Type B pancreatic cell (in vitro differentiated cells): Measurements from ENCODE around the gene KRTAP4-3. TPM values are rescaled to one million over a fixed set of nuclear protein-coding genes. Genes with fewer than 3 reads are reported as not detected.
"Not testable (repeated sequence)": the region's sequence is repeated elsewhere in the genome, so short reads cannot be mapped to it uniquely, and the experiment has no call there.

Source experiments
- DNase-seq: peaks from one replicate; pipeline ENCODE4 v3.0.0; 2021; ENCODE audit warnings: mixed read lengths; ENCODE audit not compliant: unreplicated experiment; ENCODE audit errors: extremely low spot score
- H3K27ac Mint-ChIP-seq: 2 replicates; pipeline ENCODE4 v1.8.0; 2021; ENCODE audit warnings: mild to moderate bottlenecking, mixed read lengths
- H3K27me3 Mint-ChIP-seq: 2 replicates; pipeline ENCODE4 v1.8.0; 2021; ENCODE audit warnings: mixed read lengths
- H3K36me3 Mint-ChIP-seq: 2 replicates; pipeline ENCODE4 v1.8.0; 2021; ENCODE audit warnings: mixed read lengths
- H3K4me1 Mint-ChIP-seq: one replicate; pipeline ENCODE4 v1.8.0; 2021; ENCODE audit warnings: mixed read lengths; ENCODE audit not compliant: unreplicated experiment
- H3K4me3 Mint-ChIP-seq: 2 replicates; pipeline ENCODE4 v1.8.0; 2021; ENCODE audit warnings: mild to moderate bottlenecking, mixed read lengths
- H3K9me3 Mint-ChIP-seq: 2 replicates; pipeline ENCODE4 v1.8.0; 2021; ENCODE audit warnings: mixed read lengths
- total RNA-seq: library from RNA; stranded (reverse); gene quantifications from 2 replicates; pipeline ENCODE4 v1.2.1, GENCODE V29; 2021; ENCODE audit warnings: low replicate concordance
- TF ChIP-seq, protein P1 (sequence below): fragments of 200-600 bp; sonication (generic); conservative IDR thresholded peaks from 2 replicates; pipeline ENCODE4 v1.5.0; 2021; ENCODE audit warnings: antibody characterized with exemption, mild to moderate bottlenecking

The KRTAP4-3 gene
- total RNA-seq, 1 donor from 2014 or later = not detected

DNA sequence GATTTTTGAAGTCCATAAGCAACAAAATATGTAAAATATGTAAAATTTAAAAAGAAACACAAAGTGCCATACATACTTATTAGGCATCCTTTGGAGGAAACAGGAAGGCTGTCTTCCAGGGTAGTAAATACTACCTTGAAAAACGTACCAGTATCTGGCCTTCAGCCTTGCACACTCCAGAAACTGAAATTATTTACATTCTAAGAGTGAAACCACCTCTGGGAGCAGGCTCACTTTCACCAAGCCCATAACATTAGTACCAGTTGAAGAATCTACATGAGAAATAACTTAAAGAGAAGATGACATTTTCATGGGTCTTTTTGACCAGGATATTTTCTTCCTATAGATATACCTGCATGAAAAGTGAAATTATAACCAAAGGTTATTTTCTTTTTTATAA, 28.0 kb upstream of the KRTAP4-3 start:
- no peaks in the 10 kb centered on the region for H3K9me3 Mint-ChIP-seq
- H3K27me3 Mint-ChIP-seq = no peaks in the 10 kb centered on the region
- no peaks in the 10 kb centered on the region for H3K36me3 Mint-ChIP-seq
- no peak overlapping the region for H3K27ac Mint-ChIP-seq
- no peak for DNase-seq
- H3K4me1 Mint-ChIP-seq = no peaks in the 10 kb centered on the region
- TF ChIP-seq, protein P1, sequence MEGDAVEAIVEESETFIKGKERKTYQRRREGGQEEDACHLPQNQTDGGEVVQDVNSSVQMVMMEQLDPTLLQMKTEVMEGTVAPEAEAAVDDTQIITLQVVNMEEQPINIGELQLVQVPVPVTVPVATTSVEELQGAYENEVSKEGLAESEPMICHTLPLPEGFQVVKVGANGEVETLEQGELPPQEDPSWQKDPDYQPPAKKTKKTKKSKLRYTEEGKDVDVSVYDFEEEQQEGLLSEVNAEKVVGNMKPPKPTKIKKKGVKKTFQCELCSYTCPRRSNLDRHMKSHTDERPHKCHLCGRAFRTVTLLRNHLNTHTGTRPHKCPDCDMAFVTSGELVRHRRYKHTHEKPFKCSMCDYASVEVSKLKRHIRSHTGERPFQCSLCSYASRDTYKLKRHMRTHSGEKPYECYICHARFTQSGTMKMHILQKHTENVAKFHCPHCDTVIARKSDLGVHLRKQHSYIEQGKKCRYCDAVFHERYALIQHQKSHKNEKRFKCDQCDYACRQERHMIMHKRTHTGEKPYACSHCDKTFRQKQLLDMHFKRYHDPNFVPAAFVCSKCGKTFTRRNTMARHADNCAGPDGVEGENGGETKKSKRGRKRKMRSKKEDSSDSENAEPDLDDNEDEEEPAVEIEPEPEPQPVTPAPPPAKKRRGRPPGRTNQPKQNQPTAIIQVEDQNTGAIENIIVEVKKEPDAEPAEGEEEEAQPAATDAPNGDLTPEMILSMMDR = no peak
- no peak overlapping the region for H3K4me3 Mint-ChIP-seq

GRCh38 chr17:41190328-41190727, 22.3 kb upstream of the KRTAP4-3 start:
- DNase-seq = no peak
- no peak overlapping the region for H3K27ac Mint-ChIP-seq
- no peaks in the 10 kb centered on the region for H3K4me1 Mint-ChIP-seq
- TF ChIP-seq, protein P1 = no peak
- H3K9me3 Mint-ChIP-seq = no peaks in the 10 kb centered on the region
- H3K4me3 Mint-ChIP-seq = no peak overlapping the region
- H3K36me3 Mint-ChIP-seq = no peaks in the 10 kb centered on the region
- peaks cover 6% of the 10 kb centered on the region for H3K27me3 Mint-ChIP-seq

DNA sequence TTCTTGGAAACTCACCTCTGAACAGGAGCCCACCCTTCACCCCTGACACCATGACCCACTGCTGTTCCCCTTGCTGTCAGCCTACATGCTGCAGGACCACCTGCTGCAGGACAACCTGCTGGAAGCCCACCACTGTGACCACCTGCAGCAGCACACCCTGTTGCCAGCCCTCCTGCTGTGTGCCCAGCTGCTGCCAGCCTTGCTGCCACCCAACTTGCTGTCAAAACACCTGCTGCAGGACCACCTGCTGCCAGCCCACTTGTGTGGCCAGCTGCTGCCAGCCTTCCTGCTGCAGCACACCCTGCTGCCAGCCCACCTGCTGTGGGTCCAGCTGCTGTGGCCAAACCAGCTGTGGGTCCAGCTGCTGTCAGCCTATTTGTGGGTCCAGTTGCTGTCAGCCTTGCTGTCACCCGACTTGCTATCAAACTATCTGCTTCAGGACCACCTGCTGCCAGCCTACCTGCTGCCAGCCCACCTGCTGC, 21.9 kb upstream of the KRTAP4-3 start, which contains the start of gene KRTAP9-1:
TSS of gene KRTAP9-1 (plus strand) at position 51 of the 482 bp plus-strand sequence. CDS start at position 51, 0 bp downstream.
- not testable (repeated sequence) for H3K9me3 Mint-ChIP-seq, H3K4me3 Mint-ChIP-seq, H3K27ac Mint-ChIP-seq, H3K4me1 Mint-ChIP-seq, H3K36me3 Mint-ChIP-seq, DNase-seq, H3K27me3 Mint-ChIP-seq

DNA sequence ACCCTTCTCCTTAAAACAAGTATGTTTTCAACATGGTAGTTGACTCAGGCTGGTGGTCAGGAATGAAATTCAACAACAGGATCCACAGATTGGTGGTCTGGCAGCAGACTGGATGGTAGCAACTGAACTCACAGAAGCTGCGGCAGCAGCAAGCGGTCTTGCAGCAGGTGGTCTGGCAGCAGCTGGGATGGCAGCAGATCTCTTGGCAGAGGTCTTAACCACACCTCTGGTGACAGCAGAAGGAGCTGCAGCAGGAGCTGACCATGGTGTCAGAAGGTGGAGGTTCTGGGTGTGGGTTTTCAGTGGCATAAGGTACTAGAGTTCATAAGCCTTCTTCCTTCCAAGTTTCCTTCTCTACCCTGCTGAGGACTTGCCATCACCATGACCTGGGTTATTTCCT, 18.9 kb upstream of the KRTAP4-3 start:
- TF ChIP-seq, protein P1 = no peak
- H3K4me1 Mint-ChIP-seq = no peaks in the 10 kb centered on the region
- no peak overlapping the region for H3K4me3 Mint-ChIP-seq
- no peaks in the 10 kb centered on the region for H3K36me3 Mint-ChIP-seq
- H3K9me3 Mint-ChIP-seq = no peaks in the 10 kb centered on the region
- no peak for DNase-seq
- H3K27ac Mint-ChIP-seq = no peak overlapping the region
- H3K27me3 Mint-ChIP-seq = peaks cover 12% of the 10 kb centered on the region

DNA sequence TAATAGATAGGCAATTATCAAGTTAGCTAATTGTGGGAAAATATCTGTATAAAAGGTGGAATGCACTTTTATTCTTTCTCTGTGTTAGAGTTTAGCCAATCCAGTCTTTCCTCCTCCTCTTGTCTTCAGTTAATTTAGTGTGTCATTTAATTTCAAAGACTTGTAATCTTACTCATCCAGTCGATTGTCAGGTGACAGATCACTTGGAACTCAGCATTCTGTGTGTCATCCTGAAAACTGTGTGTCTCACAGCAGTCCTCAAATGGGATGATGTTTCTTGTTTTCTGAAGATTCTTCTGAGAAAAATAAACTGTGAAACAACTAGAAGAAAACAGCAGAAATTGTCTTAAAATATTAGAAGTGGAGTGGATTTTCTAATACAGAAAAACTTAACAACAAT, 17.0 kb upstream of the KRTAP4-3 start:
- Mint-ChIP-seq H3K36me3 (no peaks in the 10 kb centered on the region), H3K4me3 (no peak overlapping the region), H3K27ac (no peak overlapping the region), H3K27me3 (peaks cover 12% of the 10 kb centered on the region), H3K4me1 (no peaks in the 10 kb centered on the region), H3K9me3 (no peaks in the 10 kb centered on the region)
- TF ChIP-seq, protein P1 = no peak
- DNase-seq = no peak

GRCh38 chr17:41184480-41184961, 16.5 kb upstream of the KRTAP4-3 start, which contains the start of gene KRTAP4-1:
Gene KRTAP4-1 (minus strand): TSS chr17:41184911. CDS start chr17:41184854, 57 bp downstream.
- TF ChIP-seq, protein P1 = no peak
- no peak within 1 kb of the TSS for H3K27ac Mint-ChIP-seq
- no peaks in the 10 kb centered on the region for H3K4me1 Mint-ChIP-seq

More at GRCh38 chr17:41184480-41184961, 16.5 kb upstream of the KRTAP4-3 start, which contains the start of gene KRTAP4-1:
- H3K36me3 Mint-ChIP-seq = no peaks in the 10 kb centered on the region
- no peak for DNase-seq
- H3K9me3 Mint-ChIP-seq = no peaks in the 10 kb centered on the region
- H3K4me3 Mint-ChIP-seq = no peak within 1 kb of the TSS
- peaks cover 12% of the 10 kb centered on the region for H3K27me3 Mint-ChIP-seq
